HUES64 (cell line): Measurements from ENCODE around the gene PCDHA1.
"Not testable (repeated sequence)": the region's sequence is repeated elsewhere in the genome, so short reads cannot be mapped to it uniquely, and the experiment has no call there.

Experiments used
- H3K27ac ChIP-seq: 2 replicates; pipeline ENCODE4 v1.7.0; 2013; ENCODE audit warnings: low read depth, low read length, inconsistent platforms
- H3K27me3 ChIP-seq: 2 replicates; pipeline ENCODE4 v1.6.1; 2013; ENCODE audit warnings: mild to moderate bottlenecking, low read length; ENCODE audit not compliant: insufficient read depth
- H3K36me3 ChIP-seq: 2 replicates; pipeline ENCODE4 v1.6.1; 2013; ENCODE audit warnings: mild to moderate bottlenecking, low read length; ENCODE audit not compliant: insufficient read depth
- H3K4me1 ChIP-seq: 2 replicates; pipeline ENCODE4 v1.6.1; 2013; ENCODE audit warnings: mild to moderate bottlenecking, low read length, moderate library complexity; ENCODE audit not compliant: insufficient read depth
- H3K4me3 ChIP-seq: 2 replicates; pipeline ENCODE4 v1.5.1; 2013; ENCODE audit warnings: mild to moderate bottlenecking, low read length, moderate library complexity
- H3K9ac ChIP-seq: 2 replicates; pipeline ENCODE4 v1.6.1; 2013; ENCODE audit warnings: mild to moderate bottlenecking, low read depth, low read length
- H3K9me3 ChIP-seq: 2 replicates; pipeline ENCODE4 v1.6.1; 2013; ENCODE audit warnings: low read depth, low read length; ENCODE audit not compliant: insufficient read depth
- WGBS: fragments of 150-250, 120-280 bp; methylation state at CpG from one replicate; pipeline ENCODE4 v1.1.7; 2013; ENCODE audit warnings: missing lambda C conversion rate; 5-methylcytosine and 5-hydroxymethylcytosine counted together

PCDHA1 gene

GRCh38 chr5:140808889-140809291, 22.9 kb downstream of the PCDHA1 start:
- WGBS, result 96% methylated on average over 43 of the region's 43 CpGs

GRCh38 chr5:140821375-140822280, 35.7 kb downstream of the PCDHA1 start, which contains the start of gene PCDHA5:
Gene PCDHA5, plus strand, starts transcription at chr5:140821613.
- Histone ChIP-seq H3K27ac (no peak within 1 kb of the TSS), H3K27me3 (no peaks in the 10 kb centered on the region), H3K9ac (no peak within 1 kb of the TSS), H3K9me3 (no peaks in the 10 kb centered on the region), H3K36me3 (no peaks in the 10 kb centered on the region), H3K4me3 (0 out of 2 replicates have a peak within 1 kb of the TSS, but pooled peaks have one; percentile 26), H3K4me1 (no peaks in the 10 kb centered on the region)
- WGBS, result 94% methylated on average over 38 of the region's 39 CpGs

More at GRCh38 chr5:140808889-140809291, 22.9 kb downstream of the PCDHA1 start:
- H3K36me3 ChIP-seq, result no peaks in the 10 kb centered on the region
- no peak overlapping the region for H3K27ac ChIP-seq
- no peaks in the 10 kb centered on the region for H3K27me3 ChIP-seq
- no peaks in the 10 kb centered on the region for H3K4me1 ChIP-seq
- H3K9ac ChIP-seq, result no peak overlapping the region
- H3K9me3 ChIP-seq, result no peaks in the 10 kb centered on the region
- no peak overlapping the region for H3K4me3 ChIP-seq

GRCh38 chr5:140822281-140822629, 36.3 kb downstream of the PCDHA1 start:
- H3K4me3 ChIP-seq, result no peak overlapping the region
- H3K4me1 ChIP-seq, result no peaks in the 10 kb centered on the region
- H3K9me3 ChIP-seq, result no peaks in the 10 kb centered on the region
- no peak overlapping the region for H3K27ac ChIP-seq
- no peak overlapping the region for H3K9ac ChIP-seq
- WGBS, result 93% methylated on average over 6 of the region's 6 CpGs
- H3K36me3 ChIP-seq, result no peaks in the 10 kb centered on the region
- H3K27me3 ChIP-seq, result no peaks in the 10 kb centered on the region

- not testable (repeated sequence) for H3K4me1 ChIP-seq, H3K27ac ChIP-seq, H3K27me3 ChIP-seq, H3K4me3 ChIP-seq, H3K9ac ChIP-seq, H3K9me3 ChIP-seq, H3K36me3 ChIP-seq
- 97% methylated on average over 48 of the region's 48 CpGs for WGBS
These were observed 37.0 kb downstream of the PCDHA1 start for GRCh38 chr5:140822969-140823368.

GRCh38 chr5:140823475-140823874, 37.5 kb downstream of the PCDHA1 start:
- Histone ChIP-seq H3K27ac (no peak overlapping the region), H3K9ac (no peak overlapping the region), H3K4me1 (no peaks in the 10 kb centered on the region), H3K36me3 (no peaks in the 10 kb centered on the region), H3K4me3 (no peak overlapping the region), H3K27me3 (no peaks in the 10 kb centered on the region), H3K9me3 (no peaks in the 10 kb centered on the region)
- 96% methylated on average over 38 of the region's 38 CpGs for WGBS

GRCh38 chr5:140827704-140828361, 41.9 kb downstream of the PCDHA1 start, which contains the start of gene PCDHA6:
Gene PCDHA6, plus strand, starts transcription at chr5:140827960. Its CDS starts 132 bp downstream, at chr5:140828092.
- 96% methylated on average over 27 of the region's 27 CpGs for WGBS
- no peak within 1 kb of the TSS for H3K4me3 ChIP-seq
- H3K36me3 ChIP-seq, result no peaks in the 10 kb centered on the region
- no peak within 1 kb of the TSS for H3K27ac ChIP-seq
- no peak within 1 kb of the TSS for H3K9ac ChIP-seq
- H3K9me3 ChIP-seq, result no peaks in the 10 kb centered on the region
- H3K4me1 ChIP-seq, result no peaks in the 10 kb centered on the region
- no peaks in the 10 kb centered on the region for H3K27me3 ChIP-seq

- Histone ChIP-seq H3K27ac (no peak overlapping the region), H3K4me1 (no peaks in the 10 kb centered on the region), H3K9me3 (no peaks in the 10 kb centered on the region), H3K9ac (no peak overlapping the region), H3K36me3 (no peaks in the 10 kb centered on the region), H3K27me3 (no peaks in the 10 kb centered on the region), H3K4me3 (no peak overlapping the region)
- WGBS, result 95% methylated on average over 18 of the region's 18 CpGs
These were observed 42.4 kb downstream of the PCDHA1 start for GRCh38 chr5:140828362-140828737.

GRCh38 chr5:140829511-140830501, 43.9 kb downstream of the PCDHA1 start:
- H3K4me3 ChIP-seq, H3K9me3 ChIP-seq, H3K27ac ChIP-seq, H3K36me3 ChIP-seq, H3K27me3 ChIP-seq, H3K4me1 ChIP-seq, H3K9ac ChIP-seq: not testable (repeated sequence)
- WGBS, result 96% methylated on average over 106 of the region's 106 CpGs

GRCh38 chr5:140833993-140834392, 48.1 kb downstream of the PCDHA1 start, which contains the start of gene PCDHA7:
Gene PCDHA7, plus strand, starts transcription at chr5:140834269. Its CDS starts 115 bp downstream, at chr5:140834384.
- H3K27me3 ChIP-seq, result no peaks in the 10 kb centered on the region
- no peaks in the 10 kb centered on the region for H3K36me3 ChIP-seq
- no peaks in the 10 kb centered on the region for H3K9me3 ChIP-seq
- WGBS, result 87% methylated on average over 8 of the region's 8 CpGs
- no peaks in the 10 kb centered on the region for H3K4me1 ChIP-seq
- H3K27ac ChIP-seq, result no peak within 1 kb of the TSS
- H3K4me3 ChIP-seq, result peak within 1 kb of the TSS; percentile 29; the same call in 1 of the 2 replicates
- no peak within 1 kb of the TSS for H3K9ac ChIP-seq

GRCh38 chr5:140834439-140835008, 48.6 kb downstream of the PCDHA1 start:
- not testable (repeated sequence) for H3K9ac ChIP-seq, H3K9me3 ChIP-seq, H3K36me3 ChIP-seq, H3K27ac ChIP-seq, H3K4me1 ChIP-seq, H3K27me3 ChIP-seq
- H3K4me3 ChIP-seq, result peak overlapping the region; percentile 29; the same call in 1 of the 2 replicates
- WGBS, result 94% methylated on average over 26 of the region's 38 CpGs
